IMR-90 (cell line): ENCODE measurements around the gene ERICH6. TPM values are rescaled to one million over a fixed set of nuclear protein-coding genes. Genes with fewer than 3 reads are reported as not detected.

Experiments used
- ATAC-seq: fragments of 200-7000 bp; cut with Tn5 transposase; 2 replicates; pipeline ENCODE4 v1.9.1; 2020; ENCODE audit warnings: low read depth, mild to moderate bottlenecking, moderate library complexity
- BruUV-seq: library from RNA; stranded (reverse); fragments of 400-500 nt; replicated peaks from 2 replicates; lab custom pipeline; 2021; lab: Mats Ljungman, UMichigan
- CTCF ChIA-PET: fragments of 300-600 bp; formaldehyde crosslinking; extraction: SDS; loops from one replicate; lab custom pipeline; 2021; ENCODE audit warnings: antibody characterized with exemption; lab: Yijun Ruan, JAX
- POLR2A ChIA-PET: fragments of 300-600 bp; sonication (Branson Sonifier 250); formaldehyde crosslinking; loops from one replicate; lab custom pipeline; 2022; ENCODE audit warnings: antibody characterized with exemption; ENCODE audit not compliant: unreplicated experiment; lab: Charles Lee
- DNase-seq: peaks from one replicate; pipeline ENCODE4 v3.0.0; 2013
- H2AFZ ChIP-seq: replicated peaks from 2 replicates; pipeline ENCODE3; 2013; ENCODE audit warnings: low read length, mild to moderate bottlenecking; ENCODE audit not compliant: poor library complexity
- H2AK5ac ChIP-seq: 2 replicates; pipeline ENCODE4 v1.6.1; 2013; ENCODE audit warnings: low read depth, low read length, inconsistent platforms
- H2AK9ac ChIP-seq: replicated peaks from 2 replicates; pipeline ENCODE3; 2013; ENCODE audit warnings: mild to moderate bottlenecking, low read depth, low read length, moderate library complexity; ENCODE audit not compliant: poor library complexity
- H2BK120ac ChIP-seq: 2 replicates; pipeline ENCODE4 v1.6.1; 2013; ENCODE audit warnings: low read depth, low read length, inconsistent platforms
- H2BK15ac ChIP-seq: 3 replicates; pipeline ENCODE4 v1.6.1; 2013; ENCODE audit warnings: low read depth, low read length, inconsistent platforms
- H2BK20ac ChIP-seq: 2 replicates; pipeline ENCODE4 v1.6.1; 2013; ENCODE audit warnings: low read depth, mild to moderate bottlenecking, inconsistent platforms, low read length, moderate library complexity
- H2BK5ac ChIP-seq: 2 replicates; pipeline ENCODE4 v1.6.1; 2013; ENCODE audit warnings: mild to moderate bottlenecking, low read depth, low read length, inconsistent platforms; ENCODE audit not compliant: poor library complexity, severe bottlenecking
- H3K14ac ChIP-seq: replicated peaks from 2 replicates; pipeline ENCODE4 v1.6.1; 2013; ENCODE audit warnings: low read depth, low read length, inconsistent platforms
- H3K18ac ChIP-seq: 2 replicates; pipeline ENCODE4 v1.6.1; 2013; ENCODE audit warnings: low read depth, low read length, control low read depth
- H3K23ac ChIP-seq: 2 replicates; pipeline ENCODE4 v1.6.1; 2013; ENCODE audit warnings: low read depth, low read length, inconsistent platforms
- H3K27ac ChIP-seq: 2 replicates; pipeline ENCODE4 v1.5.1; 2013; ENCODE audit warnings: mild to moderate bottlenecking, control low read depth, low read length; ENCODE audit not compliant: insufficient read depth
- H3K27me3 ChIP-seq: 2 replicates; pipeline ENCODE4 v1.6.1; 2013; ENCODE audit warnings: low read length; ENCODE audit not compliant: control insufficient read depth, insufficient read depth
- H3K36me3 ChIP-seq: 2 replicates; pipeline ENCODE4 v1.6.1; 2013; ENCODE audit warnings: low read length, mixed read lengths; ENCODE audit not compliant: control insufficient read depth, insufficient read depth
- H3K4ac ChIP-seq: 2 replicates; pipeline ENCODE4 v1.6.1; 2013; ENCODE audit warnings: low read depth, low read length, inconsistent platforms
- H3K4me1 ChIP-seq: 2 replicates; pipeline ENCODE4 v1.6.1; 2013; ENCODE audit warnings: low read length, mixed read lengths; ENCODE audit not compliant: control insufficient read depth, insufficient read depth
- H3K4me2 ChIP-seq: 2 replicates; pipeline ENCODE4 v1.6.1; 2013; ENCODE audit warnings: low read depth, mild to moderate bottlenecking, control low read depth, low read length, moderate library complexity
- H3K4me3 ChIP-seq: 2 replicates; pipeline ENCODE4 v1.5.1; 2013; ENCODE audit warnings: low read depth, mild to moderate bottlenecking, control low read depth, low read length, moderate library complexity; ENCODE audit not compliant: insufficient read depth
- H3K56ac ChIP-seq: 2 replicates; pipeline ENCODE4 v1.6.1; 2013; ENCODE audit warnings: low read length, inconsistent platforms; ENCODE audit not compliant: insufficient read depth; ENCODE audit errors: extremely low read depth
- H3K79me1 ChIP-seq, 2 experiments: 2 replicates each; pipeline ENCODE4 v1.6.1; 2013; ENCODE audit warnings: low read length in 2 of 2, inconsistent platforms in 1 of 2, low read depth in 1 of 2
- H3K9ac ChIP-seq: 2 replicates; pipeline ENCODE4 v1.6.1; 2013; ENCODE audit warnings: low read depth, low read length, control low read depth
- H3K9me1 ChIP-seq: 2 replicates; pipeline ENCODE4 v1.6.1; 2013; ENCODE audit warnings: low read length, inconsistent platforms; ENCODE audit not compliant: insufficient read depth
- H3K9me3 ChIP-seq: 2 replicates; pipeline ENCODE4 v1.6.1; 2013; ENCODE audit warnings: low read length; ENCODE audit not compliant: control insufficient read depth, insufficient read depth
- H4K20me1 ChIP-seq: 2 replicates; pipeline ENCODE4 v1.6.1; 2013; ENCODE audit warnings: low read length, inconsistent platforms; ENCODE audit not compliant: insufficient read depth
- H4K5ac ChIP-seq: 2 replicates; pipeline ENCODE4 v1.6.1; 2013; ENCODE audit warnings: mild to moderate bottlenecking, low read depth, low read length, control low read depth
- H4K8ac ChIP-seq, 2 experiments: 2 replicates each; pipeline ENCODE4 v1.6.1; 2013; ENCODE audit warnings: low read depth in 2 of 2, low read length in 2 of 2, control low read depth in 1 of 2, inconsistent platforms in 1 of 2
- H4K91ac ChIP-seq: 2 replicates; pipeline ENCODE4 v1.6.1; 2013; ENCODE audit warnings: low read depth, low read length, inconsistent platforms; ENCODE audit not compliant: insufficient read depth
- CHD1 ChIP-seq: IDR thresholded peaks from 2 replicates; pipeline ENCODE4 v1.6.1; 2012; ENCODE audit warnings: low read depth, low read length, improper control_type of control experiment
- FOS ChIP-seq: fragments of 150-350 bp; IDR thresholded peaks from 2 replicates; pipeline ENCODE4 v1.6.1; 2016; ENCODE audit warnings: low read depth, low read length
- MAFK ChIP-seq: IDR thresholded peaks from 2 replicates; pipeline ENCODE4 v1.6.1; 2012; ENCODE audit warnings: low read depth, low read length, improper control_type of control experiment
- MXI1 ChIP-seq: IDR thresholded peaks from 2 replicates; pipeline ENCODE4 v1.6.1; 2012; ENCODE audit warnings: low read depth, mild to moderate bottlenecking, low read length, moderate library complexity, borderline replicate concordance
- NFE2L2 ChIP-seq: fragments of 150-350 bp; IDR thresholded peaks from 2 replicates; pipeline ENCODE4 v1.6.1; 2016; ENCODE audit warnings: low read depth, mild to moderate bottlenecking, low read length
- POLR2A ChIP-seq: IDR thresholded peaks from 2 replicates; pipeline ENCODE4 v1.6.1; 2012; ENCODE audit warnings: mild to moderate bottlenecking, low read depth, low read length
- RCOR1 ChIP-seq: IDR thresholded peaks from 2 replicates; pipeline ENCODE4 v1.6.1; 2012; ENCODE audit warnings: mild to moderate bottlenecking, low read length, improper control_type of control experiment; ENCODE audit not compliant: insufficient replicate concordance
- RFX5 ChIP-seq: IDR thresholded peaks from 2 replicates; pipeline ENCODE4 v1.8.0; 2012; ENCODE audit warnings: low read depth, mild to moderate bottlenecking, low read length, moderate library complexity
- SMC3 ChIP-seq: fragments of 150-350 bp; IDR thresholded peaks from 2 replicates; pipeline ENCODE4 v1.6.1; 2016; ENCODE audit warnings: low read depth, mild to moderate bottlenecking, antibody characterized with exemption, low read length, moderate library complexity
- WGBS, 2 experiments: methylation state at CpG; one replicate each; pipeline versions ENCODE4 v1.1.5 to v1.1.7; 2013; ENCODE audit warnings: missing lambda C conversion rate in 2 of 2; ENCODE audit not compliant: insufficient read length in 1 of 2; ENCODE audit errors: extremely low coverage in 2 of 2; 5-methylcytosine and 5-hydroxymethylcytosine counted together
- dilution Hi-C: fragments of 300-500 bp; cut with HindIII; formaldehyde crosslinking; loops from one replicate; pipeline ENCODE4 v1.14.3; 2018; ENCODE audit warnings: low sequenced_read_pairs; ENCODE audit not compliant: unreplicated experiment
- in situ Hi-C: fragments of 300-500 bp; cut with MboI; formaldehyde crosslinking; loops from 3 replicates; pipeline ENCODE4 v1.14.3; 2019; ENCODE audit warnings: low sequenced_read_pairs, inconsistent platforms, mixed read lengths
- intact Hi-C: fragments of 100-400 bp; cut with micrococcal nuclease; formaldehyde crosslinking; loops from 2 replicates; pipeline ENCODE4 v1.10.0; 2022
- polyA plus RNA-seq, 3 experiments: library from polyadenylated mRNA; depleted of rRNA; stranded (reverse); fragments of >200 nt; gene quantifications; 2 replicates each; pipeline ENCODE4 v1.2.3, GENCODE V29; 2012; ENCODE audit warnings: low replicate concordance in 1 of 3
- total RNA-seq: library from RNA; depleted of rRNA; stranded (reverse); fragments of >200 nt; gene quantifications from 2 replicates; pipeline ENCODE4 v1.2.3, GENCODE V29; 2012
- TF ChIP-seq, protein P1 (sequence below): fragments of 150-350 bp; IDR thresholded peaks from 2 replicates; pipeline ENCODE4 v1.6.1; 2016; ENCODE audit warnings: low read depth, mild to moderate bottlenecking, low read length, moderate library complexity, borderline replicate concordance

The ERICH6 gene
- total and polyA plus RNA-seq, 2 of the 4 experiments (the other 2 are of a cell fraction), result under 0.01 TPM; not detected in 1

DNA sequence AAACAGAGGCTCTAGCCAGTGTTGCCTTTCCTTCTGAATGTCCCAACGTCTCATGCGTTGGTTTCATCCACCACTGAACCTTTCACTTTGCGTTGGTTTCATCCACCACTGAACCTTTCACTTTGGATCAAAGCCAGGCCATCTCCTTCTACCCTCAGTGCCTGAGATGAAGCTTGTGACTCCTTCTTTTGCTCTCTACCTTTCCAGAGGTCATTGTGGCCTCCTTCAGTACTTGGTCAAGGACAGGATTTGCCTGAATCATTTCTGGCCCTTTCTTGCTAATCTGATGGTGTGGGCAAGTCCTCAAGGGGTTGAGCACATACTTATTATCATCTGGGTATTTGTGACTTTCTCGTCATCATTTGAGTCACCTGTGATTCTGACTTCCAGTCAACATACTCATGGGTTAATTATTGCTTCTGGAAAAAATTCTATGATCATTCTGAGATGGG is 50.6 kb downstream of the ERICH6 start:
- no peak for TF ChIP-seq POLR2A
- TF ChIP-seq FOS, result no peak
- TF ChIP-seq, protein P1, sequence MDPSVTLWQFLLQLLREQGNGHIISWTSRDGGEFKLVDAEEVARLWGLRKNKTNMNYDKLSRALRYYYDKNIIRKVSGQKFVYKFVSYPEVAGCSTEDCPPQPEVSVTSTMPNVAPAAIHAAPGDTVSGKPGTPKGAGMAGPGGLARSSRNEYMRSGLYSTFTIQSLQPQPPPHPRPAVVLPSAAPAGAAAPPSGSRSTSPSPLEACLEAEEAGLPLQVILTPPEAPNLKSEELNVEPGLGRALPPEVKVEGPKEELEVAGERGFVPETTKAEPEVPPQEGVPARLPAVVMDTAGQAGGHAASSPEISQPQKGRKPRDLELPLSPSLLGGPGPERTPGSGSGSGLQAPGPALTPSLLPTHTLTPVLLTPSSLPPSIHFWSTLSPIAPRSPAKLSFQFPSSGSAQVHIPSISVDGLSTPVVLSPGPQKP, result no peak
- TF ChIP-seq CHD1, result no peak
- TF ChIP-seq RCOR1, result no peak
- no peak for TF ChIP-seq RFX5
- no peak for TF ChIP-seq SMC3
- no peak for TF ChIP-seq MAFK
- no peak for TF ChIP-seq MXI1
- TF ChIP-seq NFE2L2, result no peak
- no peak overlapping the region for H2AK9ac ChIP-seq
- no peak overlapping the region for H3K18ac ChIP-seq
- DNase-seq, result no peak
- H2AK5ac ChIP-seq, result no peak overlapping the region
- peaks cover 2% of the 10 kb centered on the region for H3K27me3 ChIP-seq
- no peak overlapping the region for H2BK120ac ChIP-seq
- WGBS, 2 experiments, result 80% methylated on average over 2 of the region's 4 CpGs; no CpG with 5 or more reads in 1 of the 2 experiments
- in situ Hi-C loops (no loop called here), dilution Hi-C loops (no loop called here), intact Hi-C loops (loop anchor here (1.0 kb wide), 1 partner anchor 23 kb away; no protein-coding TSS in a partner anchor)
- no peak overlapping the region for H3K9ac ChIP-seq
- ChIA-PET POLR2A (no interaction called here), CTCF (no interaction called here)
- H3K4ac ChIP-seq, result no peak overlapping the region
- H3K56ac ChIP-seq, result no peak overlapping the region
- H3K4me1 ChIP-seq, result no peaks in the 10 kb centered on the region
- H4K8ac ChIP-seq, result no peak overlapping the region
- no peak overlapping the region for H3K4me3 ChIP-seq
- no peak for ATAC-seq
- no peak overlapping the region for H4K5ac ChIP-seq
- no peaks in the 10 kb centered on the region for H3K79me1 ChIP-seq
- no TSS peak for BruUV-seq
- no peak overlapping the region for H3K27ac ChIP-seq
- no peaks in the 10 kb centered on the region for H3K9me1 ChIP-seq
- no peak overlapping the region for H3K14ac ChIP-seq
- H2AFZ ChIP-seq, result no peak overlapping the region
- no peaks in the 10 kb centered on the region for H3K36me3 ChIP-seq
- H2BK20ac ChIP-seq, result no peak overlapping the region
- H2BK5ac ChIP-seq, result no peak overlapping the region
- H3K4me2 ChIP-seq, result no peak overlapping the region
- no peak overlapping the region for H4K91ac ChIP-seq
- H3K23ac ChIP-seq, result no peak overlapping the region
- no peaks in the 10 kb centered on the region for H4K20me1 ChIP-seq
- H3K9me3 ChIP-seq, result no peaks in the 10 kb centered on the region
- H2BK15ac ChIP-seq, result no peak overlapping the region
